H1 (cell line): ENCODE results near the gene RTN4IP1. TPM values are rescaled to one million over a fixed set of nuclear protein-coding genes. Genes with fewer than 3 reads are reported as not detected.

Source experiments
- BRCA1 ChIP-seq: IDR thresholded peaks from 2 replicates; pipeline ENCODE4 v1.6.1; 2012; ENCODE audit warnings: low read depth, low read length, improper control_type of control experiment
- FOSL1 ChIP-seq: IDR thresholded peaks from 2 replicates; pipeline ENCODE4 v1.6.1; 2011; ENCODE audit warnings: mild to moderate bottlenecking, low read depth, low read length, moderate library complexity; ENCODE audit not compliant: insufficient read depth
- HDAC6 ChIP-seq: IDR thresholded peaks from one replicate; pipeline ENCODE4 v1.7.1; 2012; ENCODE audit warnings: low read depth, mild to moderate bottlenecking, inconsistent platforms, low read length, moderate library complexity
- KDM4A ChIP-seq: IDR thresholded peaks from one replicate; pipeline ENCODE4 v1.7.1; 2012; ENCODE audit warnings: low read depth, mild to moderate bottlenecking, moderate library complexity, low read length, inconsistent platforms; ENCODE audit not compliant: severe bottlenecking
- POLR2A ChIP-seq, 2 experiments: IDR thresholded peaks; 1 replicate in 1 of 2; 2 replicates in 1 of 2; pipeline ENCODE4 v1.6.1; 2011; ENCODE audit warnings: low read depth in 2 of 2, low read length in 2 of 2, mild to moderate bottlenecking in 2 of 2; ENCODE audit errors: control extremely low read depth in 1 of 2
- SP4 ChIP-seq: IDR thresholded peaks from 2 replicates; pipeline ENCODE4 v1.6.1; 2012; ENCODE audit warnings: low read length, inconsistent platforms
- polyA plus RNA-seq, 7 experiments: library from polyadenylated mRNA; depleted of rRNA in 3 of 7; stranded (reverse) in 5 of 7; unstranded in 2 of 7; fragments of >200 nt in 5 of 7; fragments of 200-250 nt in 2 of 7; gene quantifications; 1 replicate in 5 of 7; 2 replicates in 1 of 7; 4 replicates in 1 of 7; pipeline versions ENCODE4 v1.2.1 to v1.2.3, GENCODE V29; 2011 to 2013; ENCODE audit warnings: missing spikeins in 2 of 7, mixed read lengths in 2 of 7
- total RNA-seq: library from RNA; stranded (reverse); fragmentation: NEBNext Ultra II Directional; extraction: Animal tissue kit (Norgen Biotek cat#: 25700); gene quantifications from 2 replicates; pipeline ENCODE4 v1.2.1, GENCODE V29; 2021

RTN4IP1 gene
- total and polyA plus RNA-seq, 2 of the 8 experiments (the other 6 are each of a cell fraction or from before 2014, with no cell fraction given), result 14.6 to 19.5 TPM

DNA sequence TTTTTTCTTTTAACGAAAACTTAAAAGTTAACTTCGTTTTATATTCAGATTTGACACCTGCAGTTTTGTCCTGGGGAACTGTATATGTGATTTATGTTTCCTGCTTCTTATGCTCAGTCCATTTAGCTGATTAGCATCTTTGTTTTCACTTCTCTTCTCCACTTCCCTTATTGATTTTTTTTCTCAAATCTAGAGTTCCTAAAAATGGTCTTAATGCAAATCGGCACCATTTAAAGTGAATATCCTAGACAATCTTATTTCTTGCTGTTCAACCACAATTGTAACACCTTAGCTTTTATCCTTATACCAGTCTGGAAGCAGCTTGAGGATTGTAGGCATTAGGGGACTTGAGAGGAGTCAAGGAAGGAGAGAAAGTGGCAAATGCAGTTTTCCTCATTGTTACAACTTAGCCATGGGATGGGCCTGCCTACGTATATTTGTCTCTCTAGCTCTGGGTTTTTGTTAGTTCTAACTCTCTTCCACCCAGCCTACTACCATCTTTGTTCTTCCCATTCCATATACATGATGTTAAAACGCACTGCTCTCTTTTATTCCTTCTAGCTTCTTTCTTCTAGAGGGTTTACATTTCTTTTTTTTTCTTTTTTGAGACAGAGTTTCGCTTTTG lies 8.5 kb upstream of the RTN4IP1 start (continued):
- TF ChIP-seq BRCA1 (no peak), HDAC6 (no peak), SP4 (no peak), KDM4A (no peak), POLR2A (IDR thresholded peaks at IDR 0.05; ENCODE audit: control extremely low read depth in 1 of 2, low read depth in 2 of 2, low read length in 2 of 2) (no peak), FOSL1 (no peak)
